Activated T-cell treated with anti-CD3 and anti-CD28 coated beads, Interleukin-2, amount 50 U/mL, for 1 hour (primary cell): ENCODE measurements around the gene IFT122.
"Not testable (repeated sequence)": the region's sequence is repeated elsewhere in the genome, so short reads cannot be mapped to it uniquely, and the experiment has no call there.

Experiments
- DNase-seq: peaks from one replicate; pipeline ENCODE4 v3.0.0-alpha.2; 2020

IFT122 gene

DNA sequence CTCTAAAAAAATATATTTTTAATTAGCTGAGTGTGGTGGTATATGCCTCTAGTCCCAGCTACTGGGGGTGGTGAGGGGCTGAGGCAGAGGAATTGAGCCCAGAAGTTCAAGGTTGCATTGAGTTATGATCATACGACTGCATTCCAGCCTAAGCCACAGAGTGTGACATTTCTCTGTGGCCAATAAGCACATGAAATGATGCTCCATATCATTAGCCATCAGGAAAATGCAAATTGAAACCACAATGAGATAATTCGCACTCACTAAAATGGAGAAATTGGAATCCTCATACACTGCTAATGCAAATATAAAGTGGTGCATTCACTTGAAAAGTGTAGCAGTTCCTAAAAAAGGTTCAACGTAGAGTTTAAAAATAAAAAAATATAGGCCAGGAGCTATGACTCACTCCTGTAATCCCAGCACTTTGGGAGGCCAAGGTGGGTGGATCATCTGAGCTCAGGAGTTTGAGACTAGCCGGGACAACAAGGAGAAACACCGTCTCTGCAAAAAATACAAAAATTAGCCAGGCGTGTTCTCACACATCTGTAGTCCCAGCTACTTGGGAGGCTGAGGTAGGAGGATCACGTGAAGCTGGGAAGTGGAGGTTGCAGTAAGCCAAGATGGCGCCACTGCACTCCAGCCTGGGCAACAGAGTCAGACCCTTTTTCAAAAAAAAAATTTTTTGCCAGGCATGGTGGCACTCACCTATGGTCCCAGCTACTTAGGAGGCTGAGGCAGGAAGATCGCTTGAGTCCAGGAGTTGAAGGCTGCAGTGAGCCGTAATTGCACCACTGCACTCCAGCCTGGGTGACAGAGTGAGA, 35.2 kb downstream of the IFT122 start:
- no peak for DNase-seq

DNA sequence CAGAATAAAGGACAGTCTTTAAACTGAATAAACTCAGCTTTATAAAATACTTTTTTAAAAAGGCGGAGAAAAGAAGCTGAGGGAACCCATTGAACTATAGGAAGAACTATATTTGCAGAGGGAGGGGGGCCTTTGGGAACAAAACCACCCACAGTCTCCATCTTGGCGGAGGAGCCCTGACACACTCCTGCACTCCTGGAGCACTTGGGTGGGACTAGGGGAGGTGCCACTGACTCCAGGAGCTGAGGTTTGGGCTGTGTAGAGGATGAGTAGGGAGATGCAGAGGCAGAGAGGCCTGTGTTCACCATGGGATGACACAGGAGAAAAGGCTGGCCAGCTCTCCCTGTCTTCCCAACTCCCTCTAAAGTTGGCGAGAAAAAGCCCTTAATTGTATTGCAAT, 35.8 kb downstream of the IFT122 start:
- no peak for DNase-seq

DNA sequence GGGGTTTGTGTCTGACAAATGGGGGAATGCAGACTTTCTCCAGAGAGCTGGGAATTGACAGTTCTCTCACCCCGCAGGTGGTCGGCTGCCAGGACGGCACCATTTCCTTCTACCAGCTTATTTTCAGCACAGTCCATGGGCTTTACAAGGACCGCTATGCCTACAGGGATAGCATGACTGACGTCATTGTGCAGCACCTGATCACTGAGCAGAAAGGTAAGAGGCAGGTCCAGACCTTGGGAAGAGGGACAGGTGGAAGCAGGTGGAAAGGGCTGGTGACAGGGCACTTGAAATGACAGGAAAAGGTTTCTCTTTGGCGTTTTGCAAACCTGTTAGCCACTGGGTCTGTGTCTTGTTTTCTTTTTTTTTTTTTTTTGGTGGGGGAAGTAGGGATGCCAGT, 36.6 kb downstream of the IFT122 start:
- no peak for DNase-seq

GRCh38 chr3:129481225-129481765, 41.3 kb downstream of the IFT122 start:
- not testable (repeated sequence) for DNase-seq

GRCh38 chr3:129481766-129482332, 41.8 kb downstream of the IFT122 start:
- peak; percentile 50 for DNase-seq

GRCh38 chr3:129482721-129483120, 42.7 kb downstream of the IFT122 start:
- no peak for DNase-seq

GRCh38 chr3:129483870-129484269, 43.8 kb downstream of the IFT122 start:
- DNase-seq = no peak

GRCh38 chr3:129485146-129485545, 45.1 kb downstream of the IFT122 start:
- DNase-seq = not testable (repeated sequence)

- DNase-seq = no peak
Measured at GRCh38 chr3:129485721-129486663, 46.0 kb downstream of the IFT122 start.

DNA sequence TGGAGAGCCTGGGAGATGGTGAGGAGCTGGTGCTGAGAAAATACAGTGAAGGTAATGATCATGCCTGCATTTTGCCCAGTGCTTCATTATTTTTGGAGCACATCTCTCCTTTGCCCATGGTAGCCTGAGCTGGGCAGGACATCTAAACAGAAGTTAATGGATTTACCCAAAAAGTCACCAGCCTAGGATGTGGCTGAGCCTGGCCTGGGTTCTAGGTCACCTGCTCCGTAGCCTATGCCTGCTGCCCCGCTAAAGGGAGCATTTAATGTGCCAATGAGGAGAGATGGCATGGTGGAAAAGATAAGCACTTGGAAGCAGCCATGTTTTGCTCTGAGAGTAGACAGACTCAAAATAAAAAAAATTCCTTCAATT, 46.6 kb downstream of the IFT122 start:
- no peak for DNase-seq

DNA sequence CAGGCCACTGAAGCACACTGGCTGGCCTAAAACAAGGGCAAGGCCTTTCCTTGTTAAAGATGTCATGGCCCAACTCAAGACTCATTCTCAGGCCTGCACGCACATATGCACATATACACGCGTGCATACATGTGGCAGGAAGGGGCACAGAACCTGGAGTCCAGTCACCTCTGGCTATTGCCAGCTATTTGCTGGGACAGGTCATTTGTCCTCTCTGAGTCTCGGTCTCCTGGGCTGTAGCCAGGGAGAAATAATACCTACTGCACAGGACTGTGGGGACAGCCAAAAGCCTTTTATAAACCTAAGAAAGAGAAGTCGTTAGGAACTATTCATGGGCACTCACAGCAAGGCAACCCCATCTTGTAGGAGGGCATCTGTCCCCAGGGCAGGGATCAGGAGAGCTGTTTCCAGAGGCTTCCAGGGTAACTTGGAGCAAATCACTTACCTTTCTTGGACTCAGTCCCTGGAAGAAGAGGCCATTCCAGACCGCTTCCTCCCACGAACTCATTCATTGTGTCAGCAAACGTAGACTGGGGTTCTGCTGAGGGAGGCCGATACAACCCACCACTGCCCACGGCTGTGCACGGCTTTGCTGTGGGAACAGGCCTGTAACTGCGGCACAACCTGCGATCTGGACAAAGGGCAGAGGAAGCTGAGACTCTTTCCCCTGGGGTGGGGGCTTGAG, 47.3 kb downstream of the IFT122 start:
- no peak for DNase-seq

- not testable (repeated sequence) for DNase-seq
Measured at GRCh38 chr3:129487868-129488335, 47.9 kb downstream of the IFT122 start.

DNA sequence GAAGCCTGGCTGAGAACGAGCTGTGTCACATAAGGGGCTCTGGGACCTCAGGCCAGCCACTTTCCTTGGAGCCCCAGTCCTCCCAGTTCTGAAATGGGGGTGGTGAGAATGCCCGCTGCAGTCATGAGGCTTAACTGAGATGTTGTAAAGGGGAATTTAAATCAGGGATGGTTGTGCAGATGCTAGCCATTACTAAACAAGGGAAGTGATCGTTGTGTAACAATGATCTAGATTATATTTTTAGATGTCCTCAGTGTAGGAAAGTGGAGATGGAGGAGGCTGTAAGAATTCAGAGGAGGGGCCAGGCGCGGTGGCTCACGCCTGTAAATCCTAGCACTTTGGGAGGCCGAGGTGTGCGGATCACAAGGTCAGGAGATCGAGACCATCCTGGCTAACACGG, 49.2 kb downstream of the IFT122 start:
- not testable (repeated sequence) for DNase-seq

- DNase-seq = peak; percentile 55
Measured at GRCh38 chr3:129490273-129490675, 50.2 kb downstream of the IFT122 start.

GRCh38 chr3:129491077-129491476, 51.1 kb downstream of the IFT122 start:
- DNase-seq = not testable (repeated sequence)

GRCh38 chr3:129491794-129492193, 51.8 kb downstream of the IFT122 start:
- DNase-seq = no peak

DNA sequence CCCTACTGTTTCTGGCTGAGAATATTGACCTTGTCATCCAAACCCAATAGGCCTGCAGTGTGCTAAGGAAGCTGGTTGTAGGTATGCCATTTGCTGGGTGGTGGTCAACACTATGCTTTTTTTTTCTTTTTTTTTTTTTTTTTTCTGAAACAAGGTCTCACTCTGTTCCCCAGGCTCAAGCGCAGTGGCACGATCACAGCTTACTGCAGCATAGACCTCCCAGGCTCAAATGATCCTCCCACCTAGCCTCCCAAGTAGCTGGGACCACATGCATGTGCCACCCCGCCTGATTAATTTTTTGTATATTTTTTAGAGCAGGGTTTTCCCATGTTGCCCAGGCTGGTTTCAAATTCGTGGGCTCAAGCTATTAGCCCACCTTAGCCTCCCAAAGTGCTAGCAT, 52.7 kb downstream of the IFT122 start:
- DNase-seq = no peak

GRCh38 chr3:129493206-129493605, 53.2 kb downstream of the IFT122 start:
- no peak for DNase-seq

DNA sequence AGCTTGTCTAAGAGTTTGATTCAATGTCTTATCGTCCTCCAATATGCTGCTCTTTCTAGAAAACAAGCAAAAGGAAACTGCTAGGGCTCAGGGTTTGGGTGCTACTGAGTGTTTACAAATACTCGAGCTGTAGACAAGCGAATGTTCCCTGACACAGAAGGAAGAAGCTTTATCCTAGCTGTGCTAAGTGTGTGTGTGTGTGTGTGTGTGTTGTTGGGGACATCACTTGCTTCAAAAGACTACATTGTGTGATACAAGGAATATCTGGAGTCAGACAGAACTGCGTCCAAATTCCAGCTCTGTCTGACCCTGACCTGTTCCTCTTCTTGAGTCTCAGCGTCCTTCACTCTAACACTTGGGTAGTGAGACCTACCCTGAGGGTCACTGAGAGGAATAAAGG, 54.5 kb downstream of the IFT122 start:
- DNase-seq = not testable (repeated sequence)

DNA sequence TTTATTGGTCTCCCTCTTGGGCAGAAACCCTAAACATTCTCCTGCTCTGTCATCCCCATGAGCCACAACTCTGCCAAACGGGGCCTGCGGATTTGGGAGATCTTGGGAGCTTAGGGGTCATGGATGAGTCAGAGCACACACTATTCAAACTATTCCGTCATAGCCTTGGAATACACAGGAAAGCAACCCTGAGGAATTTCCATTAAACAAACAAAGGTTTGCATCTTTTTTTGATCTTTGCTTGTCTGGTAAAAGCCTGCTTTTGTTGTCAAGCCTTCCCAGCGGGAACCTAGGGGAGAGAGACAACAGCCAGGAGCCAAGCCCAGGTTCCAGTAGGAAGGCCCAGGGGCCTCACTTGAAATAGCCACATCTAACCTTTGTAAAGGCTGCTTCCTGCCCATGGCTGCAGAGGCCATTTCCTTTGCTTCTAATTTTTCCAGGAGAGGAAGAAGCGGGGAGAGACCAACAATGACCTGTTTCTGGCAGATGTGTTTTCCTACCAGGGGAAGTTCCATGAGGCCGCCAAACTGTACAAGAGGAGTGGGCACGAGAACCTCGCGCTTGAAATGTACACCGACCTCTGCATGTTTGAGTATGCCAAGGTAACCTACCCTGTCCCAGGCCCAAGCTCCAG, 55.1 kb downstream of the IFT122 start:
- DNase-seq = not testable (repeated sequence)

- DNase-seq = not testable (repeated sequence)
Measured at GRCh38 chr3:129497876-129498275, 57.9 kb downstream of the IFT122 start.
